Measurements from ENCODE around the gene SIK3.
"Not testable (repeated sequence)": the region's sequence is repeated elsewhere in the genome, so short reads cannot be mapped to it uniquely, and the experiment has no call there.

SIK3 gene

DNA sequence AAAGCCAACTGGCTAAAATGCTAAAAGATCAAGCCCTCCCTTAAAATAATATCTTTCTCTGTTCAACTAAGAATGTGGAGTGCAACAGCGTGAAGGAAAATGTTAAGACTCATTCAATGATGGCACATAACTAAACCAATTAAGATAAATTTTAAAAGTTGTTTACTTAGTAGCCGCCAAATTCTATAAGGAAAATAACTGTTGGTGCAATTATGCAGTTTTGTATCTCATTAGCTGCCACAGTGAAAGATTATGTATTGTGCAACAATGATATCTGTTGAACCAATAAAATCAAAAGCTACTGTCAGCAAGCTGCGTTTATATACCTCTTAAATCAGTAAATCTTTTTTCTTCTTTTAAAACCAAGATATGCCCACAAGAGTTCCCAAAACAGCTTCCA, 55.5 kb downstream of the SIK3 start:
- DNase-seq: no peak

DNA sequence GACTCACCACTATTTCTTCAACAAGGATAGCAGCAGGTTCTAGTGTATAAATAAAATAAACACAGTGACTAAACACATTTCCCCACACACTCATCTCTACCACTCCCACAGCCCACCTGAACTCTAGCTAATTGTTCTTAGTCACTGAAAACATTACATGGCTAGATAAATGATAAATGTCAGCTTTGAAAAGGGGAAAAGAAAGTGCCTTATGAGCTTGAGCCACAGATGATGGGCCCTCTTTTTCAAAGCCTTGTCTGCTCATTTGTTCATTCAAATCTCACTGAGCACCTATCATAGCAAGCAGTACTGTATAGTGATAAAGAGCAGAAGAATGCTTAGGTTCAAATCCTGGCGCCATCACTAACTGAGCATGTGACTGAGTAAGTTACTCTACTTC, 58.3 kb downstream of the SIK3 start:
- DNase-seq: no peak

DNA sequence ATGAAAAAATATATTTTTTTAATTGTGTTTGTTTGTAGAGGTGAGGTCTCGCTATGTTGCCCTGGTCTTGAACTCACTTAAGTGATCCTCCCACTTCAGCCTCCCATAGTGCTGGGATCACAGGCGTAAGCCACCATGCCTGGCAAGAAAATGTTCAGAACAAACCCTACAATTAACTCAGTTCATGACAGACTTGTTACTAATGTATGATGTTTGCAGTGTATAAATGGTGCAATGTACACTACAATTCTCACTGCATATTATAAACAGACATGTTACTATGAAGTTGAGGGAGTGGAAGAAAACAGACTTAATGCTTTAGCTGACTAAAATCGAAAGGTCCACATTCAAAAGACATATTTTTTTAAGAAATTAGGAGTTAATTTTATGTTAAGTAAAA, 59.0 kb downstream of the SIK3 start:
- DNase-seq: no peak

DNA sequence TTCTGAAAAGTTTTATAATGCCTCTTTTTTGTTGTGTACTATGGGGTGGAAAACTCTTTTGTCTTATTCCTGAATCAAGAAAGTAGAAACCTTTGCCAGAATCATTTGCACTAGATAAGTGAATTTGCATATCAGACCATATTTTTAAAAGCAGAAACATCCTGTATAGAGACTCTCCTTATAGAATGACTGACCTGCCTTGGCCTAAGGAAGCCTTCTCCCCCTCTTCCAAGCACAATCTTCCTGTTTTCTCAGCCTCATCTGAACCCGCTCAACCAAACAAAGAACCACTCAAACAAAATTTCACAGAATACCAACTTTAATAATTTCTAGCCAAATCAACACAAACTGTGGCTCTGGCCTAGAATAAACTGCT, 60.3 kb downstream of the SIK3 start:
- DNase-seq: no peak

DNA sequence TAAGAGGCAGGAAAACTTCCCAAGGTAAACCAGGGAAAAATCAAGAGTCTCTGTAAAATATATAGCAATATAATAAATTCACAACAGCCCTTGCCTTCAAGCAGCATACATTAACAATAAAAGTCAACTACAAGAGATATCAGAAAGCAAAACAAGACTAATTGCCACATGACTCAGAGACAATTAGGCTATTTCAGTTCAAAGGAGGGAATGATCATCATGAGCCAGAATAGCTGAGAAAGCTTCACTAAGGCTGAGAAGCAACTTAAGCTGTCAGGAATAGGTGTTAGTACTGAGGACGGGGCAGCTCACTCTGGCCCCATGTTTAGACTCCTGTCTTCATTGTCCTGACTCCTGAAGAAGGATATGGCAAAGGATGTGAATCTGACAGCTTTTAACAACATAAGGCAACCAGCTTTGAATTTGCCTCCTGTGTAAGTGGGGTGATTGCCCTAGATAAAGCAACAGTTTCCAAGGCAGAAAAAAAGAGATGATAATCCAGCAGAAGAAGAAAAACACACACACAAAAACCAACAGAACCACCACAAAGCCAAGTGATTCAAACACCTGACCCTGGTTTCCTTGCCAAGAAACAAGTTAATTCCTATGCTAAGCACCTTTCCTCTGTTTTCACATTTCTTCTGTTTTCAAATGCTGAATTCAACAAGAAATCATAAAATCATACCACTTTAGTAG, 60.8 kb downstream of the SIK3 start:
- DNase-seq: no peak

DNA sequence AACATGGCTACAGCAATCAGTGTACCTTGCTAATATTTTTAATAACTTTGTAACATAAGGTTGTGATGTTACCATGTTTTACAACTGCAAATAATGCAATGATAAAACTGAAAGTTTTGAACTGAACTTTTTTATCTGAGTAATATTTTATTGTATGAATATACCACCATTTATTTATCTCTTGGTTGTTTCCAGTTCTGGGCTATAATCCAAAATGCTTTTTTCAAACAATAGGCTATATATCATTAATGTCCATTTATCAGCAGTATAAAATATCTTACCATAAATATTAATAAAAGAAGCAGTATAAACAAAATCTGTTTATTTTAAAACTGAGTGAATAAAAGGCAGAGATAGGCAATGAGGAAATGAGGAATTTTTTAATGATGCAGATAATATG, 63.3 kb downstream of the SIK3 start:
- DNase-seq: no peak

DNA sequence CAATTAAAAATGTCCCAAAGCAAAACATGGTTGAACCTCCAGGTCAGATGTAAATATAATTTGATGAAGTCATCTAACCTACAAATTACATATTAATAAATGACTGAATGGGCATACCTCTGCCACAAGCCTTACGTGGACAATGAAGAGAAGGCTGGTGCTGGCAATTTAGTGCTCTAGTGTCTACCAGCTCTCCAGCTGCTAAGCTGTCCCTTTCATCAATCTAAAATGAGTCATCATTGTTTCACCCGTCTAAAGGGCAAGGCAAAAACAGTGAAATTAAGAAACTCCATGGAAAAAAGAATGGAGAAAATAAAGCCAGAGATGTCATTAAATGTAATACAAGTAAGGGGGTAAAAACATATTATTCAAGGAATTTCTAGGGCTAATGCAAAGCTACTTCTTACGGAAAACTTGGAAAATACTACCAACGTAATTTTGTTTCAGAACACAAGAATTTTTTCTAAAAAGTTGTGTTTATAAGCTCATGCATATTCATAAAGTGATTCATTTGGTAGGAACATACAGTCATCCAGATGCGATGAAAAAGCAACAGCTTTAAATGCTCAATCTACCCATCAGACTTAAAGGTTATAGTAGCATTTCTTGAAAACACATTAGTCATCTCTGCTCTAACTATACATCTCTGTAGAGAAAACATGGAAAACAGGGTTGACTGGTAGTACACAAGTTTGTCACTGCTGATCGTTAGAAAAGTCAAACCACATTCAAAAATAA, 71.5 kb downstream of the SIK3 start:
- no peak for DNase-seq

DNA sequence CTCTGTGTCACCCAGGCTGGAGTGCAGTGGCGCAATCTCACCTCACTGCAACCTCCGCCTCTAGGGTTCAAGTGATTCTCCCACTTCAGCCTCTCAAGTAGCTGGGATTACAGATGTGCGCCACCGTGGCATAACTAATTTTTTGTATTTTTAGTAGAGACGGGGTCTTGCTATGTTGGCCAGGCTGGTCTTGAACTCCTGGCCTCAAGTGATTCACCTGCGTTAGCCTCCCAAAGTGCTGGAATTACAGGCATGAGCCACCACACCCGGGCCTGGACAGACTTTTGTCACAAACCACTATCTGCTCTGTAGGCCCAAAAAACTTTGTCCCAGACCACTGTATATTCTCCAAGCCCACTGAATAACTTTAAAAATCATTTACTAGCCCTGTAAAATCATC, 74.5 kb downstream of the SIK3 start:
- not testable (repeated sequence) for DNase-seq

DNA sequence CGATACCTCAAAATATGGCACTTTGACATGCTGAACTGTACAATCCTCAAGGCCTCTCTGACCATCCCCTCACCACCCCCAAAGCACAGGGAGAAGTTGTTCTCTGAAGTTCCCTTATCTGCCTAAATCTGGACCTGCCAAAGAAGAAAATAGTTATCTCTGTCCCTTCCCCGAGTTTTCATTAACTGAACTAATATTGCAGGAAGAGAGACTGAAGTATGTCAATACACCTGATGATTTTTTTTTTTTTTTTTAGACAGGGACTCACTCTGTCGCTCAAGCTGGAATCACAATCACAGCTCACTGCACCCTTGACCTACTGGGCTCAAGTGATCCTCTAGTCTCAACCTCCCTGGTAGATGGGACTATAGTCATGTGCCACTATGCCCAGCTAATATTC, 75.0 kb downstream of the SIK3 start:
- DNase-seq: no peak

DNA sequence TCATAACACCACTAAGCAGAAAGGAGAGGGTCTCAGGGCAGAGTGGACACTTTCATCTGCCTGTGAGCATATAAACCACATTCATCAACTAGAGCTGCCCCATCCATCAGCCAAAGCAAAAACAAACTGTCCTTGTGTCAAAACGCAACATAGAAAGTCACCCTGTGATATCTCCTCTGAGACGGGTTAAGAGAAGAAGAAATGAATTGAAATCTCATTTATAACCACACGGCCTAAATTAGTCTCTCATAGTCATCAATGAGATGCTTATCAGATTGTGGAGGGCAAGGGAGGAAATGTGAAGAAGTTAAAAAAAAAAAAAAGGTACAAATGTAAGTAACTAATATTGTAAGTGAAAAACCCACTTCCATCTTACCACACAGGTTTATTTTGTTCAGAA, 75.7 kb downstream of the SIK3 start:
- DNase-seq: no peak

DNA sequence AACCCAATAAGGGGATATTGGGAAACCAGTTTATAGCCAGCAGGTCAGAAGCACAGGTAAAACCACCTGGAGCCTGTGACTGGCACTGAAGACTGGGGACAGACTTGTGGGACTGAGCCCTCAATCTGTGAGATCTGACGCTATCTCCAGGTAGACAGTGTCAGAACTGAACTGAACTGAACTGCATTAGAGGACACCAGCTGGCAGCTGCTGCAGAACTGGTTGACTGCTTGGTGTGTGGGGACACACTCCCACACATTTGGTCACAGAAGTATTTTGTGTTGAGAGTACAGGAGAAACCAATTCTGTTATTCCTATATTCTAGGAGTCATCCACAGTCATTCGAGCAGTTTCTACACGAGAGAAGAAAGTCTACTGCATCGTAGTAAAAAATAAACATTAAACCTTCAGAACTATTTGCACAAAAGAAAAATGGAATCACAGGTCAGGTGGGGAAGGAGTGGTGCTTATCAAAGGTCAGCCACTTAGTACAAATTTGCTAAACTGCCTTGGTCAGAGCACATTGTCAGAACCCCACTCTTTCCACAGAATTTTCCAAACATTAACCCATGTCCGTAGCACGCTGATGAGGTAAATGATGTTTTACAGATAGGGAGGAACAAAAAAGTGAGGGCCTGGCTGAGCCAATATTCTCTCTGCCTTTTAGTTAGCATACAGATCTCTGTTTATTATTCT, 77.2 kb downstream of the SIK3 start:
- DNase-seq: no peak

DNA sequence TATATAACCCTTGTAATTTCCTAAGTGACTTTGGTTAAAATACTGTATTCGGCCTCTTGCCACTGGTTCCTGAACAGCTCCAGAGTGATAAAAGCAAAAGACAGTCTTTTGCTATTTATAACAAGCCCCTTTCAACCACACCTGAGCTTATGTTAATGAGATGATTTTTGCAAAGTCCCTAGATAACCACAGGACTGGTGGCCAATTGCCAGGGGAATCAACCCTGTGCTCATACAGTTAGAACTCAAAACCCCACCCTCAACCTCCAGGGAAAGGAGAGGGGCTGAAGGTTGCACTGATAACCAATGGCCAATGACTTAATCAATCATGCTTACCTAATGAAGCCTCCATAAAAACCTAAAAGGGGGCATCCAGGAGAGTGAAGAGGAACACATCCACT, 77.9 kb downstream of the SIK3 start:
- DNase-seq: no peak

DNA sequence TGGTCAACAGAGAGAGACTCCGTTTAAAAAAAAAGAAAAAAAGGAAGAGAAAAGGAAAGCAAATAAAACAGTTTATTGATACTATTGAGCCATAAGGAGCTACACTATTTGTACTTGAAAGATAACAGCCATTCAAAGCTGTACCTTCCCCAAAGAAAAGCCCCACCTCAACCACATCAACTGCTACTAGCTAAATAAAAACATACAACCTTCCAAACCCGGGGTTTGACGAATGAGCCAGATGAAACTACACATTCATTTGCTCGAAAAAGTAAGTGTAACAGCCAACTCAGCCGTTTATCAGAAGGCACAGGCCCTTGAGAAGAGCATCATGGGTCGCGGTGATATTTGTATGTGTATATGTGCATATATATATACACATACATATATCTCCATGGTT, 78.4 kb downstream of the SIK3 start:
- no peak for DNase-seq

DNA sequence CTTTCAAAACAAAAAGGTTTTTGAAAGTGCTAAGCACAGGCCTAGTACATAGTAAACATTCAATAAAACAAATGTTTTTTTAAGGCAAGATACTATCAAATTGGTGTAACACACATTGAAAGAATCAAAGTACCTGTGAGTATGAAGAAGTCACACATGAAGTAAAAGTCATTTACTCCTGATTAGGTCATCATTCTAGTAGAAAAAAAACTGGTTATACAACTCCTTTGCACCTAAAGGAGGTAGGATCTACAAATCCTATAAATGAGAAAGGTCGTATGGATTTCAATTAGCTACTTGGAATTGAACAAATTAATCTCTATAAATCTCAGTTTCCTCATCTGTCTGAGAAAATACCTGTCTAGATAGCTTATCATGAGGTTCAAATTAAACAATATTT, 80.8 kb downstream of the SIK3 start:
- no peak for DNase-seq

DNA sequence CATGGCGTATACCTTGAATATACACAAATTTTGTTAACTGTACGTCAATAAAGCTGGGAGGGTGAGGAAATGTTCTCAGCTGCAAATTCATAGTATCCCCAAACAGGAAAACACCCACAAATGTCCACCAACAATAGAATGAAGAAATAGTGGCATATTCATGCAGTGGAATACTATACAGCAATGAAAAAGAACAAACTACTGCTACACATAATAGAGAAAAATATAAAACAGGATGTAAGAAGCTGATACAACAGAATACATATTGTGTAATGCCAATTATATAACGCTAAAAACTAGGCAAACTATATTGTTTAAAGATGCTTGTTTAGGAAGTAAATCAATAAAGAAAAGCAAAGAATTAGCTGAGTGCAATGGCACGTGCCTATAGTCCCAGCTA, 81.5 kb downstream of the SIK3 start:
- no peak for DNase-seq

DNA sequence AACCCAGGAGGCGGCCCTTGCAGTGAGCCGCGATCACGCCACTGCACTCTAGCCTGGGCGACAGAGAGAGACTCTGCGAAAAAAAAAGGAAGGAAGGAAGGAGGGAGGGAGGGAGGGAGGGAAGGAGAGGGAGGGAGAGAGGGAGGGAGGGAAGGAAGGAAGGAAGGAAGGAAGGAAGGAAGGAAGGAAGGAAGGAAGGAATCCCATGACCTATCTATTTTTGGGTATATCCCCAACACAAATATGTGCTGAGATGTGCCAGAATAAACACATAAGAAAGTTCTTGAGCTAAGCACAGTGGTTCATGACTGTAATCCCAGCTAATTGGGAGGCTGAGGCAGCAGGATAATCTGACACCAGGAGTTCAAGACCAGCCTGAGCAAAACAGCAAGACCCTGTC, 82.0 kb downstream of the SIK3 start:
- DNase-seq: no peak

DNA sequence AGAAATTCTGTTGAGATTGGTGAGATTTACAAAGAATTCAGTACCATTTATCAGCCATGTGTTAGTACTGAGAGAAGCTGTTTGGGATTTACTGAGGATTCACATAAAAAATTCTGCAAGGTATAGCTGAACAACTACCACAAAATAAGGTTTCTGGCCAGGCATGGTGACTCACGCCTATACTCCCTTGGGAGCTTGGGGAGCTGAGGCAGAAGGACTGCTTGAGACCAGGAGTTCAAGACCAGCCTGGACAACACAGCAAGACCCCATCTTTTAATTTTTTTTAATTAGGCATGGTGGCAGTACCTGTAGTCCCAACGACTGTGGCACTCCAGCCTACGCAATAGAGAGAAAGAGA, 86.7 kb downstream of the SIK3 start:
- DNase-seq: no peak

DNA sequence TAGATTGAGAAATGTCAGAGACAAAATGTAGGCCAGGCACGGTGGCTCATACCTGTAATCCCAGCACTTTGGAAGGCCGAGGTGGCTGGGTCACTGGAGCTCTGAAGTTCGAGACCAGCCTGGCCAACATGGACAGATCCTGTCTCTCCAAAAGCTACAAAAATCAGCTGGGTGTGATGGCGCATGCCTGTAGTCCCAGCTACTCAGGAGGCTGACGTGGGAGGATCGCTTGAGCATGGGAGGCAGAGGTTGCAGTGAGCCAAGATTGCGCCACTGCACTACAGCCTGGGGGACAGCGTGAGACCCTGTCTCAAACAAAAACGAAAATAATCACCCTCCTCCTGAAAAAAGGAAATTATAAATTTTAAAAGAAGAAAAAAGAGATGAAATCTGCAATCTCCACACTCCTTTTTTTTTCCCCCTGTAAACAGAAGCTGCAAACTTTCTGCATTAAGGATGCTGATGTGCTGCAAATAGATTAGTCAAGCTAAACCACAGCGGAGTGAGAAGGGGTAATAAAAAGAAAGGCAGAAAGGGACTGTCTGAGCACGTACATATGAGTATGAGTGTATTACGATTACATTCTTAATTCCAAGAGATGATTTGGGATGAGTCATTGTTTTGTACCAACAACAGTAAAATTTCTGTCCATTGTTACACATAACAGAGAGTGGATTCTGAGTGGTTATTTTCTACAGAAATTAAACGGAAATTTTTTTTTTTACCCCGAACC, 87.3 kb downstream of the SIK3 start:
- DNase-seq: no peak

DNA sequence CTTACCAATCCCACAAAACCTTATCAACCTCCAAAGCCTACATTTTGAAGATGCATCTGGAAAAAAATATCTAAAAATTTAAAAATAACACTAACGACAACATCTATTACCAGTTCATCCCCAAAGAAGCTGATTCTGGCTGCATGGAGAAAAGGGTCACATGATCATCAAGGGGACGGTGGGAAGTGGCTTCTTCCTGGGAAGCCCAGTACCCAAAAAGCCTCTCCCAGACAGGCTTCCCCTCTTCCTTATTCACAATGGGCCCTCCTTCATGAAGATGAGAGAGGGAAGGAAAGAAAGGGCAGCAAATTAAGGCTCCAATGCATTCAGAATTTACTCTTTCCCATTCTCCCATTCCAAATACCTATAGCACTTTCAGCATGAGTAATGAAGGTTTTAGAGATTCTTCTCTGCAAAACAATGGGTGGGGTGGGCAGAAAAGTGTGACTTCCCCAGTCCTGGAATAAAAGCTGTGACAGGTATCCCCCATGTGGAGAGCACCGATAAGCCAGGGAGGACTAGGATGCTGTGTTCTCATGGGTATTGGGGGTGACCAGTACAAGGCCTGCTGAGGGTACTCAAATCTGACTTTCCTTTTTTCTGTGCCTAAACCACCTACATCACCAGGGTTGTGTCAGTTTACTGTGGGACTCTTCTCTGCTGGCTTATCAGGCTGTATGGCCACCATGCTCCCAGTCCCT, 88.2 kb downstream of the SIK3 start:
- DNase-seq: no peak

DNA sequence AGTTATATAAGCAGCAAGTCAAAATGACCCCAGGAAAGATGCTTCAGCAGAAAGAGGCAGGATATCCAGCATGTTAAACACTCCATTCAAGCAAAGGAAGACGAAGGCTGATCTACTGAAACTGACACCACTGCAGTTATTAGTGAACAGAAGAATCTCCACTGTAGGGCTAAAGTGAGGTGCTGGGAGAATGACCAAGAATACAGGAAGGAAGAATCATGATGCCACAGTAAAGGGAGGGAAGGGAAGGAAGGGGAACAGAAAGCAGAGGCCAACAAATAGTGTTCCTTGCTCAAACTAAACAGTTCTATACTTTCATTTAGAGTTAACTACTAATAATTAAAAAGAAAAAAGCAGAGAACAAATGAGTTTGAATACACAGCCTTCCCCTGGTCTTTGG, 92.5 kb downstream of the SIK3 start:
- DNase-seq: no peak

DNA sequence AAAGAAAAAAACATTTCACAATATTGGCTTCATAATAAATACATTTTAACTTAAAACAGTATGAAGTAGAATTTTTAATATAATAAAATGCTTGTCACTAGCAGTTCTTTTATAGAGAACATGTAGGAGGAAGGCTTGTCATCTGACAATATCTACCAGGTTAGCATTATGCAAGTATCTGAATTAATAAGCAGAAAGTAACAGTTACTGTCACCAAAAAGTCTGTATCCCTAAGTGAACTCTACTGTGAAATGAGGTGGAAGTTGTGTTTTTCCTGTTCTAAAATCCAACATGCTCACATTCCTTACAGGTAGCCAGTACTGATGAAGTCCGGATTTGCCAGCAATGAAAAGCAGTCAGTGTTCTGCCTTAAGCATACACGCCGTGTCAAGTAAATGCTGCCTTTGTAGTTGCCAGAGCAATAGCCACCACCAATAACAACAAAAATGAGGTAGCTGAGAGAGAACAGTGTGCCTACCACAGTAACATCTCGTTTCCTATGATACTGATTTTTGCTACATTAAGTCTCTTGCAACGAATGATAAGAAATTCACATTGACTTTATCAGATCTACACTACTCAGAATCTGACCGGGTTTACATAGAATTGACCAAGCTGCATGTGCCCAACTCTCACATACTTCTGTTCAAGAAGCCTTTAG, 95.5 kb downstream of the SIK3 start:
- DNase-seq: no peak

DNA sequence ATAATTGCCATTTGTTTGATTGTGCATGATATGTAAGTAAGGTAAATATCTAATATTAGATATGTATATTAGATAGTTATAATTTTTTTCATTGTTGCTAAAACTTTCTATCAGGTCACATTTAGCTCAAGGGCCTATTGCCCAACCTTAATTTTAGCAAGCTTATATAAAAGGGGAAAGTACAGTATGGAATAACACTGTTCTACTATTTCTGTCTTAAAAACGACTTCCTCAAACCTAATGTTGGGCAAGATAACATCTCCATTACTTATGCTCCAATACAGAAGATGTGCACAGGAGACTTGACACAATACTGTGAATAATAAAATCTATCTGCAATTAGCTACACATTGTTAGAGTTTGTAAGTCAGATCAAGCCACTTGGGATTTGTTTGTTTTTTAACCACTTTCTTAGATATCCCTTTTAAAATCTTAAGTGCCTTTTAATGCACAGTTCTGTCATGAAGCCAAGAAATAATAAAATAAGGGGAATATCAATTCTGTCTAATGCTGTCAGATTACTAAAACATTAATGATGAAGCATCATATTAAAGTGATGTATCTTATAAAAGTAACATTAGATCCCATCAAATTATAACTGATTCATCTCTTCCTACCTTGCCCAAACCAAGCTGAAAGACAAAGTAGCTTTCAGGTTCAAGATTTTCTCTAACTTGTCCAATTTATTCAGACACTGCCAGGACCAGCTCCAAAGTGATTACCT, 98.1 kb downstream of the SIK3 start:
- peak; percentile 97 for DNase-seq

Data from DMS79 treated with DMSO at 0.1 percent for 48 hours (cell line).